KMS-11 (cell line): ENCODE measurements around the gene HNRNPF.
A peak's percentile ranks its signal among the peaks of the same experiment; 100 is the strongest.

ENCODE experiments used
- H2AFZ ChIP-seq: fragments of 200-600 bp; sonication (generic); 2 replicates; pipeline ENCODE4 v1.6.1; 2016; ENCODE audit warnings: antibody characterized with exemption, mixed run types, low read depth
- H3K27ac ChIP-seq: fragments of 200-600 bp; sonication (generic); 2 replicates; pipeline ENCODE4 v1.6.1; 2016; ENCODE audit warnings: mild to moderate bottlenecking, mixed run types
- H3K27me3 ChIP-seq: fragments of 200-600 bp; sonication (generic); 2 replicates; pipeline ENCODE4 v1.6.1; 2017; ENCODE audit warnings: mild to moderate bottlenecking, low read depth, mixed run types, moderate library complexity; ENCODE audit not compliant: insufficient read depth
- H3K36me3 ChIP-seq: fragments of 200-600 bp; sonication (generic); 2 replicates; pipeline ENCODE4 v1.6.1; 2017; ENCODE audit warnings: mild to moderate bottlenecking, mixed run types; ENCODE audit not compliant: insufficient read depth
- H3K4me1 ChIP-seq: fragments of 200-600 bp; sonication (generic); 2 replicates; pipeline ENCODE4 v1.6.1; 2016; ENCODE audit warnings: mild to moderate bottlenecking, low read depth, mixed run types; ENCODE audit not compliant: poor library complexity, severe bottlenecking
- H3K4me2 ChIP-seq: fragments of 200-600 bp; sonication (generic); 2 replicates; pipeline ENCODE4 v1.7.0; 2016; ENCODE audit warnings: mild to moderate bottlenecking, mixed run types
- H3K4me3 ChIP-seq: fragments of 200-600 bp; sonication (generic); IDR thresholded peaks from 2 replicates; pipeline ENCODE4 v1.6.1; 2017; ENCODE audit warnings: low read depth, low read length, mixed read lengths; ENCODE audit not compliant: insufficient read depth
- H3K79me2 ChIP-seq: fragments of 200-600 bp; sonication (generic); 2 replicates; pipeline ENCODE4 v1.6.1; 2016; ENCODE audit warnings: low read depth, mixed run types; ENCODE audit not compliant: insufficient read depth
- H3K9ac ChIP-seq: fragments of 200-600 bp; sonication (generic); 2 replicates; pipeline ENCODE4 v1.6.1; 2016; ENCODE audit warnings: mild to moderate bottlenecking, mixed run types
- H4K20me1 ChIP-seq: fragments of 200-600 bp; sonication (generic); 2 replicates; pipeline ENCODE4 v1.6.1; 2016; ENCODE audit warnings: mild to moderate bottlenecking, mixed run types; ENCODE audit not compliant: insufficient read depth
- CTCF ChIP-seq: fragments of 200-600 bp; sonication (generic); conservative IDR thresholded peaks from 2 replicates; pipeline ENCODE4 v1.6.1; 2017; ENCODE audit warnings: low read depth, mild to moderate bottlenecking, antibody characterized with exemption, low read length, moderate library complexity, mixed read lengths

The HNRNPF gene

GRCh38 chr10:43392748-43393147 lies 16.2 kb downstream of the HNRNPF start:
- H3K27ac ChIP-seq = no peak overlapping the region
- peaks cover 7% of the 10 kb centered on the region for H3K4me1 ChIP-seq
- H3K27me3 ChIP-seq = no peaks in the 10 kb centered on the region
- H2AFZ ChIP-seq = no peak overlapping the region
- peaks cover 31% of the 10 kb centered on the region; the same call in 1 of the 2 replicates for H3K36me3 ChIP-seq
- H3K79me2 ChIP-seq = peaks cover 61% of the 10 kb centered on the region
- TF ChIP-seq CTCF = no peak
- H3K4me2 ChIP-seq = no peak overlapping the region
- H3K9ac ChIP-seq = no peak overlapping the region
- no peak overlapping the region for H3K4me3 ChIP-seq
- H4K20me1 ChIP-seq = peaks cover 2% of the 10 kb centered on the region; the same call in 1 of the 2 replicates

- H3K4me1 ChIP-seq = peaks cover 7% of the 10 kb centered on the region
- peaks cover 3% of the 10 kb centered on the region; the same call in 1 of the 2 replicates for H4K20me1 ChIP-seq
- H3K79me2 ChIP-seq = peaks cover 53% of the 10 kb centered on the region; the same call in 1 of the 2 replicates
- no peaks in the 10 kb centered on the region for H3K27me3 ChIP-seq
- no peak overlapping the region for H3K4me2 ChIP-seq
- no peak for TF ChIP-seq CTCF
- H3K4me3 ChIP-seq = no peak overlapping the region
- no peak overlapping the region for H3K27ac ChIP-seq
- H3K9ac ChIP-seq = no peak overlapping the region
- peaks cover 40% of the 10 kb centered on the region; the same call in 1 of the 2 replicates for H3K36me3 ChIP-seq
- no peak overlapping the region for H2AFZ ChIP-seq
Measured at GRCh38 chr10:43391496-43391895, 17.5 kb downstream of the HNRNPF start.

GRCh38 chr10:43390759-43391158 lies 18.2 kb downstream of the HNRNPF start:
- Histone ChIP-seq H4K20me1 (peaks cover 3% of the 10 kb centered on the region; the same call in 1 of the 2 replicates), H3K79me2 (peaks cover 46% of the 10 kb centered on the region; the same call in 1 of the 2 replicates), H3K27ac (no peak overlapping the region), H3K4me3 (no peak overlapping the region), H3K27me3 (no peaks in the 10 kb centered on the region), H2AFZ (no peak overlapping the region), H3K9ac (no peak overlapping the region), H3K36me3 (peaks cover 41% of the 10 kb centered on the region; the same call in 1 of the 2 replicates), H3K4me1 (peaks cover 7% of the 10 kb centered on the region), H3K4me2 (no peak overlapping the region)
- 0 out of 2 replicates have a peak, but pooled peaks have one; percentile 25 for TF ChIP-seq CTCF

- Histone ChIP-seq H3K27me3 (no peaks in the 10 kb centered on the region), H3K27ac (no peak overlapping the region), H3K4me3 (no peak overlapping the region), H3K4me2 (no peak overlapping the region), H2AFZ (no peak overlapping the region), H3K4me1 (peaks cover 4% of the 10 kb centered on the region), H3K36me3 (peaks cover 41% of the 10 kb centered on the region; the same call in 1 of the 2 replicates), H3K9ac (no peak overlapping the region), H4K20me1 (peaks cover 3% of the 10 kb centered on the region; the same call in 1 of the 2 replicates), H3K79me2 (peaks cover 41% of the 10 kb centered on the region; the same call in 1 of the 2 replicates)
- no peak for TF ChIP-seq CTCF
Measured at GRCh38 chr10:43390333-43390732, 18.7 kb downstream of the HNRNPF start.
